WTC11 (cell line): ENCODE results near the gene MYOZ1.

Experiments used
- ESRRA ChIP-seq: sonication (generic); formaldehyde crosslinking; IDR thresholded peaks from 2 replicates; pipeline ENCODE4 v1.8.1; 2022; ENCODE audit warnings: mild to moderate bottlenecking, missing genetic modification reagents, borderline replicate concordance
- NFYB ChIP-seq: sonication (generic); formaldehyde crosslinking; conservative IDR thresholded peaks from 2 replicates; pipeline ENCODE4 v1.8.0; 2022; ENCODE audit warnings: low read depth, missing genetic modification reagents
- SP1 ChIP-seq: sonication (generic); formaldehyde crosslinking; conservative IDR thresholded peaks from 2 replicates; pipeline ENCODE4 v1.8.1; 2022; ENCODE audit warnings: missing genetic modification reagents
- TEAD4 ChIP-seq: sonication (generic); formaldehyde crosslinking; IDR thresholded peaks from 2 replicates; pipeline ENCODE4 v1.8.0; 2022; ENCODE audit warnings: mild to moderate bottlenecking, missing genetic modification reagents
- TF ChIP-seq, protein P1 (sequence below): fragments of 200-600 bp; IDR thresholded peaks from 2 replicates; pipeline ENCODE4 v1.8.0; 2022; ENCODE audit warnings: antibody characterized with exemption
- TF ChIP-seq, protein P2 (sequence below): sonication (generic); formaldehyde crosslinking; IDR thresholded peaks from 2 replicates; pipeline ENCODE4 v1.8.1; 2022; ENCODE audit warnings: mild to moderate bottlenecking, missing genetic modification reagents, moderate library complexity, borderline replicate concordance
- TF ChIP-seq, protein P3 (sequence below): sonication (generic); formaldehyde crosslinking; IDR thresholded peaks from 2 replicates; pipeline ENCODE4 v1.8.0; 2023; ENCODE audit warnings: missing genetic modification reagents
- TF ChIP-seq, protein P4 (sequence below): sonication (generic); formaldehyde crosslinking; IDR thresholded peaks from 2 replicates; pipeline ENCODE4 v1.8.0; 2022; ENCODE audit warnings: mild to moderate bottlenecking, missing genetic modification reagents

DNA sequence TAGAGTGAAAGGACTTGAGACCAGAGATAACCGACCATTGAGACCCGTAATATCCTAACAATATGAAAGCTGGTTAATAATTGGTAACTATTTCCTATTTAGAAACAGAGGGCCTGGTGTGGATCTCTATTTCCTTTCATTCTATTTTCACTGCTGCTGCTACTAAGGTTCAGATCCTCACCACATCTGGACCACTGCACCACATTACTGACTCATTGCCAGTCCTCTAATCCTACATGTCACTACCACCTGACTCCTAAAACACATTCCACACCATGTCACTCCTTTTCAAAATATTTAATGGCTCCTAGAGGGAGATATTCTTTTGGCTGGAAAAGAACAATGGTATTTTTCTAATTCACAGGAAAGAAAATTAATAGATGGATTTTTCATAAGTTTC, 56.5 kb downstream of the MYOZ1 start:
- TF ChIP-seq, protein P1, sequence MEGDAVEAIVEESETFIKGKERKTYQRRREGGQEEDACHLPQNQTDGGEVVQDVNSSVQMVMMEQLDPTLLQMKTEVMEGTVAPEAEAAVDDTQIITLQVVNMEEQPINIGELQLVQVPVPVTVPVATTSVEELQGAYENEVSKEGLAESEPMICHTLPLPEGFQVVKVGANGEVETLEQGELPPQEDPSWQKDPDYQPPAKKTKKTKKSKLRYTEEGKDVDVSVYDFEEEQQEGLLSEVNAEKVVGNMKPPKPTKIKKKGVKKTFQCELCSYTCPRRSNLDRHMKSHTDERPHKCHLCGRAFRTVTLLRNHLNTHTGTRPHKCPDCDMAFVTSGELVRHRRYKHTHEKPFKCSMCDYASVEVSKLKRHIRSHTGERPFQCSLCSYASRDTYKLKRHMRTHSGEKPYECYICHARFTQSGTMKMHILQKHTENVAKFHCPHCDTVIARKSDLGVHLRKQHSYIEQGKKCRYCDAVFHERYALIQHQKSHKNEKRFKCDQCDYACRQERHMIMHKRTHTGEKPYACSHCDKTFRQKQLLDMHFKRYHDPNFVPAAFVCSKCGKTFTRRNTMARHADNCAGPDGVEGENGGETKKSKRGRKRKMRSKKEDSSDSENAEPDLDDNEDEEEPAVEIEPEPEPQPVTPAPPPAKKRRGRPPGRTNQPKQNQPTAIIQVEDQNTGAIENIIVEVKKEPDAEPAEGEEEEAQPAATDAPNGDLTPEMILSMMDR = no peak
- TF ChIP-seq, protein P2, sequence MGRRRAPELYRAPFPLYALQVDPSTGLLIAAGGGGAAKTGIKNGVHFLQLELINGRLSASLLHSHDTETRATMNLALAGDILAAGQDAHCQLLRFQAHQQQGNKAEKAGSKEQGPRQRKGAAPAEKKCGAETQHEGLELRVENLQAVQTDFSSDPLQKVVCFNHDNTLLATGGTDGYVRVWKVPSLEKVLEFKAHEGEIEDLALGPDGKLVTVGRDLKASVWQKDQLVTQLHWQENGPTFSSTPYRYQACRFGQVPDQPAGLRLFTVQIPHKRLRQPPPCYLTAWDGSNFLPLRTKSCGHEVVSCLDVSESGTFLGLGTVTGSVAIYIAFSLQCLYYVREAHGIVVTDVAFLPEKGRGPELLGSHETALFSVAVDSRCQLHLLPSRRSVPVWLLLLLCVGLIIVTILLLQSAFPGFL (CRISPR knock-in tag) = no peak
- no peak for TF ChIP-seq SP1 (CRISPR knock-in tag)
- no peak for TF ChIP-seq NFYB (CRISPR knock-in tag)
- no peak for TF ChIP-seq TEAD4 (CRISPR knock-in tag)
- TF ChIP-seq, protein P3, sequence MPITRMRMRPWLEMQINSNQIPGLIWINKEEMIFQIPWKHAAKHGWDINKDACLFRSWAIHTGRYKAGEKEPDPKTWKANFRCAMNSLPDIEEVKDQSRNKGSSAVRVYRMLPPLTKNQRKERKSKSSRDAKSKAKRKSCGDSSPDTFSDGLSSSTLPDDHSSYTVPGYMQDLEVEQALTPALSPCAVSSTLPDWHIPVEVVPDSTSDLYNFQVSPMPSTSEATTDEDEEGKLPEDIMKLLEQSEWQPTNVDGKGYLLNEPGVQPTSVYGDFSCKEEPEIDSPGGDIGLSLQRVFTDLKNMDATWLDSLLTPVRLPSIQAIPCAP = no peak
- TF ChIP-seq, protein P4, sequence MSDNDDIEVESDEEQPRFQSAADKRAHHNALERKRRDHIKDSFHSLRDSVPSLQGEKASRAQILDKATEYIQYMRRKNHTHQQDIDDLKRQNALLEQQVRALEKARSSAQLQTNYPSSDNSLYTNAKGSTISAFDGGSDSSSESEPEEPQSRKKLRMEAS (CRISPR knock-in tag) = no peak
- no peak for TF ChIP-seq ESRRA (CRISPR knock-in tag)
